OCI-LY1 (cell line): ENCODE results near the gene JMJD1C.

Experiments
- CTCF ChIP-seq: fragments of 200-600 bp; sonication (generic), shearing (Covaris generic); IDR thresholded peaks from 2 replicates; pipeline ENCODE4 v1.5.1; 2017; ENCODE audit warnings: mild to moderate bottlenecking, antibody characterized with exemption, low read length, moderate library complexity, mixed read lengths
- EZH2 ChIP-seq: fragments of 200-600 bp; sonication (generic), shearing (Covaris generic); IDR thresholded peaks from 2 replicates; pipeline ENCODE4 v1.8.0; 2017; ENCODE audit warnings: borderline replicate concordance, mixed run types, mild to moderate bottlenecking, antibody characterized with exemption, low read length, moderate library complexity, mixed read lengths

GRCh38 chr10:63266391-63267316 is 199.1 kb downstream of the JMJD1C start:
- TF ChIP-seq EZH2, result no peak
- no peak for TF ChIP-seq CTCF
